ENCODE measurements around the gene ZAP70. TPM values are rescaled to one million over a fixed set of nuclear protein-coding genes. Genes with fewer than 3 reads are reported as not detected.

Gene ZAP70
- total RNA-seq, 1 experiment from 2014 or later = 0.71 TPM

Other genes with a start within 250 kb of the ZAP70 start
- 6.4 and 7.8 TPM in 2 replicates for gene ANKRD36B, start 123.7 kb upstream of the ZAP70 start, total RNA-seq (2014; rRNA removed; shearing (Covaris generic); ENCODE audit: low replicate concordance)
- gene COX5B, start 67.5 kb upstream of the ZAP70 start, total RNA-seq (2014; rRNA removed; shearing (Covaris generic); ENCODE audit: low replicate concordance) = 745 and 792 TPM in 2 replicates
- gene ACTR1B, start 49.5 kb upstream of the ZAP70 start, total RNA-seq (2014; rRNA removed; shearing (Covaris generic); ENCODE audit: low replicate concordance) = 89.3 and 113 TPM in 2 replicates
- 0.27 and 9.2 TPM in 2 replicates for gene C2orf92, start 43.9 kb upstream of the ZAP70 start, total RNA-seq (2014; rRNA removed; shearing (Covaris generic); ENCODE audit: low replicate concordance)

Data from Caki2 (cell line).